H9 (cell line): ENCODE results near the gene AACS. TPM values are rescaled to one million over a fixed set of nuclear protein-coding genes. Genes with fewer than 3 reads are reported as not detected.

Experiments used
- DNase-seq: peaks from one replicate; pipeline ENCODE4 v3.0.0-alpha.2; 2017
- H2AFZ ChIP-seq: one replicate; pipeline ENCODE4 v1.6.1; 2013; ENCODE audit warnings: mild to moderate bottlenecking, low read length, control low read depth, moderate library complexity
- H2AK5ac ChIP-seq: 2 replicates; pipeline ENCODE4 v1.6.1; 2013; ENCODE audit warnings: low read length, control low read depth, mixed read lengths; ENCODE audit not compliant: insufficient read length
- H2BK120ac ChIP-seq: one replicate; pipeline ENCODE4 v1.6.1; 2013; ENCODE audit warnings: low read depth, mild to moderate bottlenecking, low read length, control low read depth, inconsistent platforms; ENCODE audit not compliant: poor library complexity, severe bottlenecking
- H2BK12ac ChIP-seq: 2 replicates; pipeline ENCODE4 v1.6.1; 2013; ENCODE audit warnings: low read length, control low read depth, mixed read lengths, low read depth; ENCODE audit not compliant: insufficient read length
- H2BK15ac ChIP-seq: 2 replicates; pipeline ENCODE4 v1.6.1; 2013; ENCODE audit warnings: low read depth, low read length, control low read depth
- H2BK20ac ChIP-seq: one replicate; pipeline ENCODE4 v1.6.1; 2013; ENCODE audit warnings: low read depth, mild to moderate bottlenecking, low read length, control low read depth, inconsistent platforms; ENCODE audit not compliant: poor library complexity, severe bottlenecking
- H2BK5ac ChIP-seq: 2 replicates; pipeline ENCODE4 v1.6.1; 2013; ENCODE audit warnings: low read length, control low read depth, mixed read lengths; ENCODE audit not compliant: insufficient read length
- H3K14ac ChIP-seq: 2 replicates; pipeline ENCODE4 v1.6.1; 2013; ENCODE audit warnings: low read length, control low read depth; ENCODE audit not compliant: insufficient read depth
- H3K18ac ChIP-seq: 2 replicates; pipeline ENCODE4 v1.6.1; 2013; ENCODE audit warnings: low read depth, mild to moderate bottlenecking, mixed read lengths, low read length, control low read depth; ENCODE audit not compliant: insufficient read length
- H3K23ac ChIP-seq: 2 replicates; pipeline ENCODE4 v1.6.1; 2013; ENCODE audit warnings: low read length, control low read depth, mixed read lengths, low read depth; ENCODE audit not compliant: insufficient read length
- H3K23me2 ChIP-seq: 2 replicates; pipeline ENCODE4 v1.6.1; 2013; ENCODE audit warnings: low read depth, mild to moderate bottlenecking, mixed read lengths, low read length, control low read depth; ENCODE audit not compliant: insufficient read length, poor library complexity, severe bottlenecking
- H3K27ac ChIP-seq: 2 replicates; pipeline ENCODE4 v1.5.1; 2013; ENCODE audit warnings: low read length, control low read depth, mixed read lengths, low read depth; ENCODE audit not compliant: insufficient read length
- H3K27me3 ChIP-seq: 2 replicates; pipeline ENCODE4 v1.6.1; 2013; ENCODE audit warnings: low read length, control low read depth, inconsistent platforms; ENCODE audit not compliant: insufficient read depth
- H3K4ac ChIP-seq: 2 replicates; pipeline ENCODE4 v1.6.1; 2013; ENCODE audit warnings: low read depth, mild to moderate bottlenecking, control low read depth, inconsistent platforms, low read length, moderate library complexity
- H3K4me1 ChIP-seq: 2 replicates; pipeline ENCODE4 v1.6.1; 2013; ENCODE audit warnings: low read length, control low read depth, inconsistent platforms; ENCODE audit not compliant: insufficient read depth
- H3K4me2 ChIP-seq: 2 replicates; pipeline ENCODE4 v1.6.1; 2013; ENCODE audit warnings: low read length, control low read depth, mixed read lengths; ENCODE audit not compliant: insufficient read length, insufficient read depth
- H3K56ac ChIP-seq: 2 replicates; pipeline ENCODE4 v1.6.1; 2013; ENCODE audit warnings: low read depth, mild to moderate bottlenecking, mixed read lengths, low read length, control low read depth; ENCODE audit not compliant: insufficient read length
- H3K79me1 ChIP-seq: 2 replicates; pipeline ENCODE4 v1.6.1; 2013; ENCODE audit warnings: low read depth, mild to moderate bottlenecking, moderate library complexity, low read length, control low read depth, inconsistent platforms; ENCODE audit not compliant: insufficient read depth, poor library complexity, severe bottlenecking
- H3K79me2 ChIP-seq: 2 replicates; pipeline ENCODE4 v1.6.1; 2013; ENCODE audit warnings: low read length, control low read depth, inconsistent platforms; ENCODE audit not compliant: insufficient read depth
- H3K9ac ChIP-seq: 2 replicates; pipeline ENCODE4 v1.6.1; 2013; ENCODE audit warnings: low read length, control low read depth, mixed read lengths; ENCODE audit not compliant: insufficient read length; ENCODE audit errors: extremely low read depth
- H3K9me3 ChIP-seq: one replicate; pipeline ENCODE4 v1.6.1; 2013; ENCODE audit warnings: low read depth, low read length, inconsistent platforms; ENCODE audit not compliant: control insufficient read depth
- H3T11ph ChIP-seq: one replicate; pipeline ENCODE4 v1.6.1; 2013; ENCODE audit warnings: mild to moderate bottlenecking, low read length, control low read depth, inconsistent platforms
- H4K20me1 ChIP-seq: one replicate; pipeline ENCODE4 v1.6.1; 2013; ENCODE audit not compliant: control insufficient read depth, insufficient read length, insufficient read depth
- H4K5ac ChIP-seq: 2 replicates; pipeline ENCODE4 v1.6.1; 2013; ENCODE audit warnings: low read depth, mild to moderate bottlenecking, mixed read lengths, low read length, control low read depth; ENCODE audit not compliant: insufficient read length
- H4K8ac ChIP-seq: replicated peaks from 2 replicates; pipeline ENCODE4 v1.6.1; 2013; ENCODE audit warnings: low read length, control low read depth, mixed read lengths, low read depth; ENCODE audit not compliant: insufficient read length
- H4K91ac ChIP-seq: 2 replicates; pipeline ENCODE4 v1.6.1; 2013; ENCODE audit warnings: low read depth, mild to moderate bottlenecking, moderate library complexity, mixed read lengths, low read length, control low read depth; ENCODE audit not compliant: insufficient read length
- H3K27ac Mint-ChIP-seq, 3 experiments: 2 replicates in 2 of 3; 3 replicates in 1 of 3; pipeline ENCODE4 v1.8.0; 2020 to 2021; ENCODE audit warnings: mixed read lengths in 3 of 3, mild to moderate bottlenecking in 1 of 3, moderate library complexity in 1 of 3
- H3K27me3 Mint-ChIP-seq: 2 replicates; pipeline ENCODE4 v1.8.0; 2021; ENCODE audit warnings: low read depth, mild to moderate bottlenecking, moderate library complexity, mixed read lengths
- H3K36me3 Mint-ChIP-seq, 3 experiments: 2 replicates in 2 of 3; 3 replicates in 1 of 3; pipeline ENCODE4 v1.8.0; 2020 to 2021; ENCODE audit warnings: low read depth in 3 of 3, mixed read lengths in 3 of 3; ENCODE audit not compliant: insufficient read depth in 1 of 3
- H3K4me1 Mint-ChIP-seq, 2 experiments: 2 replicates each; pipeline ENCODE4 v1.8.0; 2020; ENCODE audit warnings: mixed read lengths in 2 of 2
- H3K4me3 Mint-ChIP-seq, 2 experiments: 2 replicates in 1 of 2; 3 replicates in 1 of 2; pipeline ENCODE4 v1.8.0; 2020 to 2021; ENCODE audit warnings: mild to moderate bottlenecking in 2 of 2, mixed read lengths in 2 of 2, moderate library complexity in 1 of 2
- H3K9me3 Mint-ChIP-seq, 2 experiments: 2 replicates in 1 of 2; 3 replicates in 1 of 2; pipeline ENCODE4 v1.8.0; 2020; ENCODE audit warnings: mild to moderate bottlenecking in 2 of 2, mixed read lengths in 2 of 2, moderate library complexity in 1 of 2
- WGBS: extraction: QIAGEN DNeasy Blood & Tissue Kit; methylation state at CpG from one replicate; pipeline ENCODE4 v1.1.7; 2013; ENCODE audit warnings: missing lambda C conversion rate, low lambda C conversion rate, mixed read lengths; ENCODE audit not compliant: insufficient read length; ENCODE audit errors: extremely low coverage; 5-methylcytosine and 5-hydroxymethylcytosine counted together
- total RNA-seq: library from RNA; stranded (reverse); gene quantifications from 2 replicates; pipeline ENCODE4 v1.2.1, GENCODE V29; 2021
- TF ChIP-seq, protein P1 (sequence below): fragments of 200-600 bp; sonication (generic); conservative IDR thresholded peaks from 3 replicates; pipeline ENCODE4 v1.8.0; 2021; ENCODE audit warnings: antibody characterized with exemption, mild to moderate bottlenecking

AACS gene
- total RNA-seq, 1 experiment from 2014 or later = 35.0 TPM

DNA sequence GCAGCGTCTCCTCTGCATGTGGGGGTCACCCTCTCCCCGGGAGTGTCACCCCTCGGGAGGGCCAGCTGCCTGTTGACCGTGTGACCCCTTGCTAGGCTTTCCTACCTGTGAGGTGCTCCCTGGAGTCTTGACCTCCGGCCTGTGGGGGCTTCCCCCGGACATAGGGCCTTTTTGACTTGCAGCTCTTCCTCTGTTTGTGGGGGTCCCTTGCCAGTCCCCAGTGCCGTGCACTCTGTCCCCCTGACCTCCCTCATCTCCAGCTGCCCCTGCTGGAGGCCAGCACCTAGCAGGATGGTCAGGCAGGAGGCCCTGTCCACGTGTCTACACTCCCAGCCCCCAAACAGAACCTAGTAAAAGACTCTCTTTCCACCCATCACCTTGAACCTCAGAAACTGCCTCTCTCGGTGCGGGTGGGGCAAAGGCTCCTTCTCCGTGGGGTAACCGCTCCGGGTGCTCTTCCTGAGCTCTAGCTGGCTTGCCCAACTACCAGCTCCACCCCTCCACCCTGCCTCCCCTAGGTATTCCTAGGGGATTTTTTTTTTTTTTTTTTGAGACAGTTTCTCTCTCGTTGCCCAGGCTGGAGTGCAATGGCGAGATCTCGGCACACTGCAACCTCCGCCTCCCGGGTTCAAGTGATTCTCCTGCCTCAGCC is 810 bp downstream of the AACS start:
- no peak overlapping the region for H3K18ac ChIP-seq
- Mint-ChIP-seq H3K36me3 (peaks cover 10 to 23% (median 14%) of the 10 kb centered on the region in 3 experiments), H3K27me3 (no peaks in the 10 kb centered on the region), H3K4me3 (peak overlapping the region; percentile 75 to 93), H3K9me3 (peaks cover 15 to 17% of the 10 kb centered on the region in 2 experiments), H3K27ac (peak overlapping the region in 1 of 3 experiments; percentile 70; a peak in 2 of 7 replicates), H3K4me1 (peaks cover 31 to 50% of the 10 kb centered on the region in 2 experiments)
- H4K20me1 ChIP-seq = no peaks in the 10 kb centered on the region
- H3K56ac ChIP-seq = no peak overlapping the region
- H3K4me2 ChIP-seq = peak overlapping the region; percentile 89
- H2AK5ac ChIP-seq = no peak overlapping the region
- WGBS = no CpG with 5 or more reads among the region's 18 CpGs
- no peak for DNase-seq
- no peak overlapping the region for H2BK5ac ChIP-seq
- H2BK15ac ChIP-seq = no peak overlapping the region
- no peak overlapping the region for H3K23ac ChIP-seq
- H3K4ac ChIP-seq = no peak overlapping the region
- no peaks in the 10 kb centered on the region for H3K9me3 ChIP-seq
- TF ChIP-seq, protein P1, sequence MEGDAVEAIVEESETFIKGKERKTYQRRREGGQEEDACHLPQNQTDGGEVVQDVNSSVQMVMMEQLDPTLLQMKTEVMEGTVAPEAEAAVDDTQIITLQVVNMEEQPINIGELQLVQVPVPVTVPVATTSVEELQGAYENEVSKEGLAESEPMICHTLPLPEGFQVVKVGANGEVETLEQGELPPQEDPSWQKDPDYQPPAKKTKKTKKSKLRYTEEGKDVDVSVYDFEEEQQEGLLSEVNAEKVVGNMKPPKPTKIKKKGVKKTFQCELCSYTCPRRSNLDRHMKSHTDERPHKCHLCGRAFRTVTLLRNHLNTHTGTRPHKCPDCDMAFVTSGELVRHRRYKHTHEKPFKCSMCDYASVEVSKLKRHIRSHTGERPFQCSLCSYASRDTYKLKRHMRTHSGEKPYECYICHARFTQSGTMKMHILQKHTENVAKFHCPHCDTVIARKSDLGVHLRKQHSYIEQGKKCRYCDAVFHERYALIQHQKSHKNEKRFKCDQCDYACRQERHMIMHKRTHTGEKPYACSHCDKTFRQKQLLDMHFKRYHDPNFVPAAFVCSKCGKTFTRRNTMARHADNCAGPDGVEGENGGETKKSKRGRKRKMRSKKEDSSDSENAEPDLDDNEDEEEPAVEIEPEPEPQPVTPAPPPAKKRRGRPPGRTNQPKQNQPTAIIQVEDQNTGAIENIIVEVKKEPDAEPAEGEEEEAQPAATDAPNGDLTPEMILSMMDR = no peak
- H3K79me2 ChIP-seq = peaks cover 12% of the 10 kb centered on the region; the same call in 1 of the 2 replicates
- H3T11ph ChIP-seq = no peak overlapping the region
- no peak overlapping the region for H4K5ac ChIP-seq
- no peak overlapping the region for H4K91ac ChIP-seq
- peak overlapping the region; percentile 52 for H3K14ac ChIP-seq
- H3K27ac ChIP-seq = no peak overlapping the region
- no peak overlapping the region for H2BK120ac ChIP-seq
- H2BK20ac ChIP-seq = no peak overlapping the region
- H3K79me1 ChIP-seq = peaks cover 7% of the 10 kb centered on the region
- H2AFZ ChIP-seq = no peak overlapping the region
- peak overlapping the region; percentile 67 for H3K9ac ChIP-seq
- peaks cover 14% of the 10 kb centered on the region for H3K23me2 ChIP-seq
- H3K4me1 ChIP-seq = peaks cover 10% of the 10 kb centered on the region; the same call in 1 of the 2 replicates
- H4K8ac ChIP-seq = no peak overlapping the region
- no peaks in the 10 kb centered on the region for H3K27me3 ChIP-seq
- no peak overlapping the region for H2BK12ac ChIP-seq
